ENCODE results near the gene PCGF3.
A peak's percentile ranks its signal among the peaks of the same experiment; 100 is the strongest.
"Not testable (repeated sequence)": the region's sequence is repeated elsewhere in the genome, so short reads cannot be mapped to it uniquely, and the experiment has no call there.

PCGF3 gene

GRCh38 chr4:726235-726787 is 20.7 kb downstream of the PCGF3 start:
- DNase-seq (ENCODE audit: extremely low read depth, low read depth), result peak; percentile 24
- TF ChIP-seq CTCF (IDR thresholded peaks at IDR 0.05; ENCODE audit: low read depth, low read length), result no peak

DNA sequence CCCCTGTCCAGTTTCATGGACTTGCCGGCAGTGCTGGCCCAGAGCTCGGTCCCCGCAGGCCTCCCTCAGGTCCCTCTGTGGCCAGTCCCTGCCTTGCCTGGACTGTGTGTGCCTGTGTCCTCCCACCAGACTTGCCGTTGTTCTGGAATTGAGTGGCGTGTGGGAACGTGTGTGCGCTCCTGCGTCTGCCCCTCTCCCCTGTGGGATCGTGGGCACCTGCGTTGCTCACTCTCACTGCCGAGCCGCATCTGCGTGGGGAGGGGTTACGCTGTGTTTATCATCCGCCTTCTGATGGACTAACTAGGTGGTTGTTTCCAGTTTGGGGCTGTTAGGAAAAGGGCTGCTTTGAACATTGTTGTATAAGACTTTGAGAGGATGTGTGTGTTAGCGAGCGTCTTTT is 21.2 kb downstream of the PCGF3 start:
- DNase-seq (ENCODE audit: extremely low read depth, low read depth), result no peak
- TF ChIP-seq CTCF (IDR thresholded peaks at IDR 0.05; ENCODE audit: low read depth, low read length), result no peak

GRCh38 chr4:727576-727975 is 21.9 kb downstream of the PCGF3 start:
- TF ChIP-seq CTCF (IDR thresholded peaks at IDR 0.05; ENCODE audit: low read depth, low read length), result no peak
- DNase-seq (ENCODE audit: extremely low read depth, low read depth), result no peak

- TF ChIP-seq CTCF (IDR thresholded peaks at IDR 0.05; ENCODE audit: low read depth, low read length), result no peak
- no peak for DNase-seq (ENCODE audit: extremely low read depth, low read depth)
Measured at GRCh38 chr4:729336-730315, 24.0 kb downstream of the PCGF3 start.

GRCh38 chr4:730511-730910 is 24.9 kb downstream of the PCGF3 start:
- TF ChIP-seq CTCF (IDR thresholded peaks at IDR 0.05; ENCODE audit: low read depth, low read length), result no peak
- no peak for DNase-seq (ENCODE audit: extremely low read depth, low read depth)

DNA sequence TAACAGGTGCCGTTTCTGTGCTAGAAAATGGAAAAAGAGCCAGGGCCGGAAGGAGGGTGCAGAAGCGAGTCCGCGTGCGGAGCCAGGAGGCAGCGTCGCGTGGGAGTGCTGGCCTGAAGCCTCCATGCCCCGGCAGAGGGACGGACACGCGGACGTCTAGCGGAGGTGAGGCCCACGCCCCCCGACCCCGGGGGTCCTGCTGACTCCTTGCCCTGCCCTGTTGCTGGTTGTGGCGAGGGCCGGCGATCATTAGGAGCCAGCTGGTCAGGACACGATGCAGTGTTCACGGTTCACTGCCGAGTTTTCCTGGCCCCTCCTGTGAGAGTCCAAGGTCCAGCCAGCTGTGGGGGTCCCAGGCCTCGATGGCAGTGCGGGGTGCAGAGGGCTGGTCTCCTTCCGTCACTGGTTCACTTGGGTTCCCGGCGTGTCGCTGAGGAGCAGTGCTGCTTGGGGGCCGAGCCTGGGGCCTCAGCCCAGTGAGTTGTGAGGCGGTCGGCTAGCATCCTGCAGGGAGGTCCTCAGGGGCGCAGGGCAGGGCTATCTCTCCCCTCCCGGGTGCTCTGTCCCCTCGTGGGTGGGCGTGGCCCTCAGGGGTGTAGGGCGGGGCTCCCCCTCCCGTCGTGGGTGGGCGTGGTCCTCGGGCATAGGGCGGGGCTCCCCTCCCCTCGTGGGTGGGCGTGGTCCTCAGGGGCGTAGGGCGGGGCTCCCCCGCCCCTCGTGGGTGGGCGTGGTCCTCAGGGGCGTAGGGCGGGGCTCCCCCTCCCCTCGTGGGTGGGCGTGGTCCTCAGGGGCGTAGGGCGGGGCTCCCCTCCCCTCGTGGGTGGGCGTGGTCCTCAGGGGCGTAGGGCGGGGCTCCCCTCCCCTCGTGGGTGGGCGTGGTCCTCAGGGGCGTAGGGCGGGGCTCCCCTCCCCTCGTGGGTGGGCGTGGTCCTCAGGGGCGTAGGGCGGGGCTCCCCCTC is 25.6 kb downstream of the PCGF3 start:
- not testable (repeated sequence) for DNase-seq (ENCODE audit: extremely low read depth, low read depth)

GRCh38 chr4:731954-732353 is 26.3 kb downstream of the PCGF3 start:
- not testable (repeated sequence) for DNase-seq (ENCODE audit: extremely low read depth, low read depth)

GRCh38 chr4:732486-732885 is 26.9 kb downstream of the PCGF3 start:
- no peak for TF ChIP-seq CTCF (IDR thresholded peaks at IDR 0.05; ENCODE audit: low read depth, low read length)
- DNase-seq (ENCODE audit: extremely low read depth, low read depth), result no peak

Data from AG09319 (cell line).